Hematopoietic multipotent progenitor cell treated with erythropoietin and hydrocortisone succinate and interleukin-3 and kit ligand, for 17 days (in vitro differentiated cells): Measurements from ENCODE around the gene BAHCC1.

ENCODE experiments used
- DNase-seq: peaks from one replicate; pipeline ENCODE4 v3.0.0-alpha.2; 2015; ENCODE audit warnings: low spot score

Gene BAHCC1

GRCh38 chr17:81367171-81367570 is 28.1 kb upstream of the BAHCC1 start:
- DNase-seq, result no peak

- no peak for DNase-seq
Observed at GRCh38 chr17:81368161-81369022, 26.9 kb upstream of the BAHCC1 start.

- DNase-seq, result no peak
Observed at GRCh38 chr17:81370294-81370693, 25.0 kb upstream of the BAHCC1 start.

- DNase-seq, result no peak
Observed at GRCh38 chr17:81371910-81372760, 23.1 kb upstream of the BAHCC1 start.

GRCh38 chr17:81373536-81374160 is 21.6 kb upstream of the BAHCC1 start:
- DNase-seq, result no peak

- no peak for DNase-seq
Observed at GRCh38 chr17:81374890-81375289, 20.4 kb upstream of the BAHCC1 start.

GRCh38 chr17:81376946-81377714 is 18.1 kb upstream of the BAHCC1 start:
- no peak for DNase-seq

- no peak for DNase-seq
Observed at GRCh38 chr17:81378941-81379511, 16.2 kb upstream of the BAHCC1 start.

GRCh38 chr17:81379523-81379942 is 15.7 kb upstream of the BAHCC1 start:
- no peak for DNase-seq

GRCh38 chr17:81380131-81380530 is 15.1 kb upstream of the BAHCC1 start:
- no peak for DNase-seq

GRCh38 chr17:81380666-81381518 is 14.4 kb upstream of the BAHCC1 start:
- DNase-seq, result no peak

GRCh38 chr17:81381632-81382577 is 13.4 kb upstream of the BAHCC1 start:
- DNase-seq, result no peak

- no peak for DNase-seq
Observed at GRCh38 chr17:81382851-81383250, 12.4 kb upstream of the BAHCC1 start.

- DNase-seq, result no peak
Observed at GRCh38 chr17:81383504-81384421, 11.5 kb upstream of the BAHCC1 start.

GRCh38 chr17:81384929-81385319 is 10.3 kb upstream of the BAHCC1 start:
- DNase-seq, result no peak

- no peak for DNase-seq
Observed at GRCh38 chr17:81385320-81386111, 9.7 kb upstream of the BAHCC1 start.

- DNase-seq, result no peak
Observed at GRCh38 chr17:81386141-81386645, 9.1 kb upstream of the BAHCC1 start.
